Mammary epithelial cell (primary cell): ENCODE data around the gene TMEM26.

Source experiments
- EZH2 ChIP-seq: IDR thresholded peaks from 2 replicates; pipeline ENCODE4 v1.6.1; 2012; ENCODE audit warnings: low read length, inconsistent platforms, borderline replicate concordance
- TF ChIP-seq, protein P1 (sequence below), 2 donors: IDR thresholded peaks in 1 of 2; conservative IDR thresholded peaks in 1 of 2; 2 replicates each; pipeline ENCODE4 v1.5.1; 2011 to 2012; ENCODE audit warnings: inconsistent platforms in 2 of 2, low read length in 2 of 2, mild to moderate bottlenecking in 2 of 2, control low read depth in 1 of 2, low read depth in 1 of 2; ENCODE audit not compliant: insufficient read depth in 1 of 2; ENCODE audit errors: extremely low read depth in 1 of 2

DNA sequence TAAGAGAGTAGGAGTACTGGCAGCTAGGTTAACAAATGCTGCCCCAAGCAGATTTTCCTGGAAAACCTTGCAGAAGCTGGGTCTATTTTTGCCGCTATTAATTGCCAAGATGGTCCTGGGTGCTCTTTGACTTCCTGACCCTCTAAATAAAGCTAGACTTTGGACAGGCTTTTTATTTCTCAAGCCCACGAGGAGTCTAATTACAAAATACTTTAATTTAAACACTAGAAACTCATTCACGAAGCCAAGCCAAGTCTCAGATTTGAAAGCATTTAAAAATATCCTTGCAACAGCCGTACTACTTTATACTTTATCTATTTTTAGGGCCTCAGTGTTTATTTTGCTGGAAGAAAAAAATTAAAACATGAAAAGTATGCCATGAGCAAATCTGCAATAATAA lies 45.1 kb downstream of the TMEM26 start:
- TF ChIP-seq, protein P1, sequence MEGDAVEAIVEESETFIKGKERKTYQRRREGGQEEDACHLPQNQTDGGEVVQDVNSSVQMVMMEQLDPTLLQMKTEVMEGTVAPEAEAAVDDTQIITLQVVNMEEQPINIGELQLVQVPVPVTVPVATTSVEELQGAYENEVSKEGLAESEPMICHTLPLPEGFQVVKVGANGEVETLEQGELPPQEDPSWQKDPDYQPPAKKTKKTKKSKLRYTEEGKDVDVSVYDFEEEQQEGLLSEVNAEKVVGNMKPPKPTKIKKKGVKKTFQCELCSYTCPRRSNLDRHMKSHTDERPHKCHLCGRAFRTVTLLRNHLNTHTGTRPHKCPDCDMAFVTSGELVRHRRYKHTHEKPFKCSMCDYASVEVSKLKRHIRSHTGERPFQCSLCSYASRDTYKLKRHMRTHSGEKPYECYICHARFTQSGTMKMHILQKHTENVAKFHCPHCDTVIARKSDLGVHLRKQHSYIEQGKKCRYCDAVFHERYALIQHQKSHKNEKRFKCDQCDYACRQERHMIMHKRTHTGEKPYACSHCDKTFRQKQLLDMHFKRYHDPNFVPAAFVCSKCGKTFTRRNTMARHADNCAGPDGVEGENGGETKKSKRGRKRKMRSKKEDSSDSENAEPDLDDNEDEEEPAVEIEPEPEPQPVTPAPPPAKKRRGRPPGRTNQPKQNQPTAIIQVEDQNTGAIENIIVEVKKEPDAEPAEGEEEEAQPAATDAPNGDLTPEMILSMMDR (conservative IDR thresholded peaks at IDR 0.05 in 1 of 2, IDR thresholded peaks at IDR 0.05 in 1 of 2; ENCODE audit: extremely low read depth in 1 of 2, insufficient read depth in 1 of 2, low read depth in 1 of 2, low read length in 2 of 2), result no peak
- TF ChIP-seq EZH2, result no peak
